ENCODE results near the gene C17orf58. TPM values are rescaled to one million over a fixed set of nuclear protein-coding genes. Genes with fewer than 3 reads are reported as not detected.
A peak's percentile ranks its signal among the peaks of the same experiment; 100 is the strongest.

The C17orf58 gene
- total RNA-seq, 1 donor = 7.2 TPM

DNA sequence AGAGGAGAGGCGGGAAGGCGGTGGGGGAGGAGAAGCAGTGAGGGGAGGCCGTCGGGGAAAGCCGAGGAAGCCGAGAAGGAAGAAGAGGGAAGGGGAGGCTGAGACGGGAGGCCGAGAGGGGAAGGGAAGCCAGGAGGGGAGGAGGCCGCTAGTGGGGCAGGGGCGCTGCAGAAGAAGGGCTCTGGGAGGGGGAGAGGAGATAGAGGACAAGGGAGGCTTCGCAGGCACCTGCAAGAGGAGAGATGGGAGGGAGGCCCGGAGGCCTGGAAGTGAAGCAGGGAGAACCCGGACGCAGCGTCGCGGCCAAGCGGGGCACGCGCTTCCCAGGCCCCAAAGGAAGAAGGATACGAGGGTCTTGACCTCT, 2.3 kb downstream of the C17orf58 start:
- H3K4me2 ChIP-seq (ENCODE audit: insufficient read depth, low read length) = peak overlapping the region; percentile 99
- TF ChIP-seq, protein P1, sequence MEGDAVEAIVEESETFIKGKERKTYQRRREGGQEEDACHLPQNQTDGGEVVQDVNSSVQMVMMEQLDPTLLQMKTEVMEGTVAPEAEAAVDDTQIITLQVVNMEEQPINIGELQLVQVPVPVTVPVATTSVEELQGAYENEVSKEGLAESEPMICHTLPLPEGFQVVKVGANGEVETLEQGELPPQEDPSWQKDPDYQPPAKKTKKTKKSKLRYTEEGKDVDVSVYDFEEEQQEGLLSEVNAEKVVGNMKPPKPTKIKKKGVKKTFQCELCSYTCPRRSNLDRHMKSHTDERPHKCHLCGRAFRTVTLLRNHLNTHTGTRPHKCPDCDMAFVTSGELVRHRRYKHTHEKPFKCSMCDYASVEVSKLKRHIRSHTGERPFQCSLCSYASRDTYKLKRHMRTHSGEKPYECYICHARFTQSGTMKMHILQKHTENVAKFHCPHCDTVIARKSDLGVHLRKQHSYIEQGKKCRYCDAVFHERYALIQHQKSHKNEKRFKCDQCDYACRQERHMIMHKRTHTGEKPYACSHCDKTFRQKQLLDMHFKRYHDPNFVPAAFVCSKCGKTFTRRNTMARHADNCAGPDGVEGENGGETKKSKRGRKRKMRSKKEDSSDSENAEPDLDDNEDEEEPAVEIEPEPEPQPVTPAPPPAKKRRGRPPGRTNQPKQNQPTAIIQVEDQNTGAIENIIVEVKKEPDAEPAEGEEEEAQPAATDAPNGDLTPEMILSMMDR (IDR thresholded peaks at IDR 0.05; ENCODE audit: extremely low read depth, low read depth, low read length) = no peak
- DNase-seq (ENCODE audit: insufficient read length, low spot score, missing footprints) = no peak

GRCh38 chr17:67993153-67993997, 2.9 kb downstream of the C17orf58 start:
- Histone ChIP-seq H3K27me3 (ENCODE audit: insufficient read depth, low read length) (no peaks in the 10 kb centered on the region), H3K4me1 (ENCODE audit: insufficient read depth, low read length) (peaks cover 20% of the 10 kb centered on the region), H3K27ac (ENCODE audit: low read depth, low read length) (peak overlapping the region; percentile 71), H3K36me3 (ENCODE audit: insufficient read depth, low read length) (no peaks in the 10 kb centered on the region), H3K79me2 (ENCODE audit: insufficient read depth, low read length) (no peaks in the 10 kb centered on the region), H4K20me1 (ENCODE audit: insufficient read depth, low read length) (peaks cover 6% of the 10 kb centered on the region), H2AFZ (ENCODE audit: low read length) (peak overlapping the region; percentile 92), H3K4me3 (ENCODE audit: insufficient read depth, low read length) (peak overlapping the region; percentile 84), H3K4me2 (ENCODE audit: insufficient read depth, low read length) (peak overlapping the region; percentile 99), H3K9me3 (ENCODE audit: low read depth, low read length) (no peaks in the 10 kb centered on the region)
- TF ChIP-seq, protein P1 (IDR thresholded peaks at IDR 0.05; ENCODE audit: extremely low read depth, low read depth, low read length) = no peak
- peak; percentile 98 for DNase-seq (ENCODE audit: insufficient read length, low spot score, missing footprints)

More for the DNA sequence above, 2.3 kb downstream of the C17orf58 start:
- H3K27me3 ChIP-seq (ENCODE audit: insufficient read depth, low read length) = no peaks in the 10 kb centered on the region
- H2AFZ ChIP-seq (ENCODE audit: low read length) = peak overlapping the region; percentile 90
- H3K4me3 ChIP-seq (ENCODE audit: insufficient read depth, low read length) = peak overlapping the region; percentile 83
- H3K79me2 ChIP-seq (ENCODE audit: insufficient read depth, low read length) = no peaks in the 10 kb centered on the region
- peak overlapping the region; percentile 24 for H3K27ac ChIP-seq (ENCODE audit: low read depth, low read length)
- no peaks in the 10 kb centered on the region for H3K36me3 ChIP-seq (ENCODE audit: insufficient read depth, low read length)
- H3K4me1 ChIP-seq (ENCODE audit: insufficient read depth, low read length) = peaks cover 20% of the 10 kb centered on the region
- H3K9me3 ChIP-seq (ENCODE audit: low read depth, low read length) = no peaks in the 10 kb centered on the region
- peaks cover 6% of the 10 kb centered on the region for H4K20me1 ChIP-seq (ENCODE audit: insufficient read depth, low read length)

GRCh38 chr17:67992548-67993152, 3.6 kb downstream of the C17orf58 start:
- Histone ChIP-seq H4K20me1 (ENCODE audit: insufficient read depth, low read length) (peaks cover 6% of the 10 kb centered on the region), H3K4me3 (ENCODE audit: insufficient read depth, low read length) (peak overlapping the region; percentile 84), H2AFZ (ENCODE audit: low read length) (peak overlapping the region; percentile 92), H3K79me2 (ENCODE audit: insufficient read depth, low read length) (no peaks in the 10 kb centered on the region), H3K9me3 (ENCODE audit: low read depth, low read length) (no peaks in the 10 kb centered on the region), H3K27me3 (ENCODE audit: insufficient read depth, low read length) (no peaks in the 10 kb centered on the region), H3K4me1 (ENCODE audit: insufficient read depth, low read length) (peaks cover 20% of the 10 kb centered on the region), H3K27ac (ENCODE audit: low read depth, low read length) (peak overlapping the region; percentile 71), H3K4me2 (ENCODE audit: insufficient read depth, low read length) (peak overlapping the region; percentile 93), H3K36me3 (ENCODE audit: insufficient read depth, low read length) (no peaks in the 10 kb centered on the region)
- DNase-seq (ENCODE audit: insufficient read length, low spot score, missing footprints) = no peak
- TF ChIP-seq, protein P1 (IDR thresholded peaks at IDR 0.05; ENCODE audit: extremely low read depth, low read depth, low read length) = no peak

- Histone ChIP-seq H3K36me3 (ENCODE audit: insufficient read depth, low read length) (no peaks in the 10 kb centered on the region), H3K9me3 (ENCODE audit: low read depth, low read length) (no peaks in the 10 kb centered on the region), H4K20me1 (ENCODE audit: insufficient read depth, low read length) (peaks cover 6% of the 10 kb centered on the region), H2AFZ (ENCODE audit: low read length) (no peak overlapping the region), H3K79me2 (ENCODE audit: insufficient read depth, low read length) (no peaks in the 10 kb centered on the region), H3K4me3 (ENCODE audit: insufficient read depth, low read length) (no peak overlapping the region), H3K4me1 (ENCODE audit: insufficient read depth, low read length) (peaks cover 20% of the 10 kb centered on the region), H3K27ac (ENCODE audit: low read depth, low read length) (no peak overlapping the region), H3K4me2 (ENCODE audit: insufficient read depth, low read length) (no peak overlapping the region), H3K27me3 (ENCODE audit: insufficient read depth, low read length) (no peaks in the 10 kb centered on the region)
- no peak for DNase-seq (ENCODE audit: insufficient read length, low spot score, missing footprints)
- TF ChIP-seq, protein P1 (IDR thresholded peaks at IDR 0.05; ENCODE audit: extremely low read depth, low read depth, low read length) = no peak
These were observed 5.4 kb downstream of the C17orf58 start for GRCh38 chr17:67990909-67991308.

All from osteoblast (primary cell).